H1 (cell line): ENCODE data around the gene NAV3. TPM values are rescaled to one million over a fixed set of nuclear protein-coding genes. Genes with fewer than 3 reads are reported as not detected.

Experiments
- CTCF ChIA-PET: fragments of 300-600 bp; sonication (Branson Sonifier 250); formaldehyde crosslinking; loops from one replicate; lab custom pipeline; 2021; ENCODE audit not compliant: partially characterized antibody; lab: Charles Lee
- POLR2A ChIA-PET: fragments of 300-600 bp; sonication (Branson Sonifier 250); formaldehyde crosslinking; loops from one replicate; lab custom pipeline; 2021; ENCODE audit warnings: inconsistent platforms; ENCODE audit not compliant: partially characterized antibody; lab: Charles Lee
- DNase-seq, 2 experiments: peaks; one replicate each; pipeline versions ENCODE4 v3.0.0 to v3.0.0-alpha.2; 2010 to 2022; ENCODE audit warnings: low spot score in 2 of 2, low read depth in 1 of 2, mixed read lengths in 1 of 2
- FAIRE-seq: peaks from 2 replicates; lab custom pipeline; 2011; peaks lifted over from hg19 to GRCh38; lab: Jason Lieb, UNC
- H2AFZ ChIP-seq: 2 replicates; pipeline ENCODE4 v1.8.1; 2012; ENCODE audit warnings: low read length, inconsistent platforms
- H2AK5ac ChIP-seq: 2 replicates; pipeline ENCODE4 v1.6.1; 2013; ENCODE audit warnings: low read depth, low read length
- H2BK120ac ChIP-seq: replicated peaks from 2 replicates; pipeline ENCODE3; 2013; ENCODE audit warnings: low read depth, low read length, inconsistent platforms
- H2BK12ac ChIP-seq: 2 replicates; pipeline ENCODE4 v1.6.1; 2013; ENCODE audit warnings: low read depth, low read length
- H2BK15ac ChIP-seq: 2 replicates; pipeline ENCODE4 v1.6.1; 2013; ENCODE audit warnings: low read length
- H2BK20ac ChIP-seq: 2 replicates; pipeline ENCODE4 v1.6.1; 2013; ENCODE audit warnings: low read length
- H2BK5ac ChIP-seq: 2 replicates; pipeline ENCODE4 v1.6.1; 2013; ENCODE audit warnings: low read depth, low read length
- H3K14ac ChIP-seq: 2 replicates; pipeline ENCODE4 v1.6.1; 2013; ENCODE audit warnings: inconsistent platforms; ENCODE audit not compliant: insufficient read length
- H3K18ac ChIP-seq: 2 replicates; pipeline ENCODE4 v1.6.1; 2013; ENCODE audit warnings: low read length; ENCODE audit errors: extremely low read depth
- H3K23ac ChIP-seq: 2 replicates; pipeline ENCODE4 v1.6.1; 2013; ENCODE audit warnings: inconsistent platforms; ENCODE audit not compliant: insufficient read length
- H3K23me2 ChIP-seq: 2 replicates; pipeline ENCODE4 v1.6.1; 2013; ENCODE audit warnings: low read depth, low read length
- H3K27ac ChIP-seq: 2 replicates; pipeline ENCODE4 v1.6.1; 2011; ENCODE audit warnings: low read depth, low read length, inconsistent platforms
- H3K27me3 ChIP-seq, 4 experiments: replicated peaks in 1 of 4; 1 replicate in 1 of 4; 2 replicates in 3 of 4; pipeline versions ENCODE4 v1.6.1 to v1.8.1; 2011 to 2013; ENCODE audit warnings: low read length in 3 of 4, mild to moderate bottlenecking in 3 of 4, inconsistent platforms in 2 of 4, mixed read lengths in 2 of 4, moderate library complexity in 1 of 4; ENCODE audit not compliant: control insufficient read depth in 3 of 4, insufficient read depth in 3 of 4; ENCODE audit errors: extremely low read depth in 1 of 4
- H3K36me3 ChIP-seq, 4 experiments: 2 replicates each; pipeline versions ENCODE4 v1.6.1 to v1.8.1; 2011 to 2013; ENCODE audit warnings: mild to moderate bottlenecking in 4 of 4, low read length in 3 of 4, moderate library complexity in 2 of 4, control low read depth in 1 of 4, inconsistent platforms in 1 of 4; ENCODE audit not compliant: insufficient read depth in 4 of 4, control insufficient read depth in 2 of 4
- H3K4ac ChIP-seq: replicated peaks from 2 replicates; pipeline ENCODE3; 2013; ENCODE audit warnings: low read length, low read depth, mixed read lengths, inconsistent platforms; ENCODE audit not compliant: insufficient read length
- H3K4me1 ChIP-seq, 4 experiments: replicated peaks in 1 of 4; 1 replicate in 1 of 4; 2 replicates in 3 of 4; pipeline versions ENCODE4 v1.6.1 to v1.8.1; 2011 to 2013; ENCODE audit warnings: low read length in 3 of 4, inconsistent platforms in 2 of 4, mixed read lengths in 1 of 4; ENCODE audit not compliant: insufficient read depth in 4 of 4, control insufficient read depth in 3 of 4
- H3K4me2 ChIP-seq, 2 experiments: 2 replicates each; pipeline versions ENCODE4 v1.6.1 to v1.8.1; 2011 to 2013; ENCODE audit warnings: low read depth in 2 of 2, low read length in 2 of 2, control low read depth in 1 of 2, inconsistent platforms in 1 of 2, mild to moderate bottlenecking in 1 of 2; ENCODE audit not compliant: insufficient read depth in 1 of 2
- H3K4me3 ChIP-seq, 4 experiments: fragments of 200-600, 300-600 bp in 1 of 4; sonication (generic), shearing (Covaris generic), sonication (Bioruptor Twin) in 1 of 4; 2 replicates each; pipeline versions ENCODE4 v1.5.1 to v1.8.1; 2011 to 2016; ENCODE audit warnings: low read length in 4 of 4, low read depth in 3 of 4, control low read depth in 2 of 4, inconsistent platforms in 2 of 4, mild to moderate bottlenecking in 2 of 4, mixed read lengths in 1 of 4, moderate library complexity in 1 of 4; ENCODE audit not compliant: insufficient read depth in 2 of 4; ENCODE audit errors: extremely low read depth in 1 of 4
- H3K56ac ChIP-seq: replicated peaks from 2 replicates; pipeline ENCODE3; 2013; ENCODE audit warnings: low read depth, mild to moderate bottlenecking, mixed read lengths, low read length, inconsistent platforms; ENCODE audit not compliant: insufficient read length
- H3K79me1 ChIP-seq: 2 replicates; pipeline ENCODE4 v1.6.1; 2013; ENCODE audit warnings: low read depth, low read length, control low read depth
- H3K79me2 ChIP-seq, 2 experiments: 2 replicates each; pipeline versions ENCODE4 v1.6.1 to v1.8.1; 2012 to 2013; ENCODE audit warnings: low read length in 2 of 2, mild to moderate bottlenecking in 2 of 2, inconsistent platforms in 1 of 2; ENCODE audit not compliant: insufficient read depth in 2 of 2, control insufficient read depth in 1 of 2
- H3K9ac ChIP-seq, 4 experiments: replicated peaks in 1 of 4; 1 replicate in 1 of 4; 2 replicates in 3 of 4; pipeline versions ENCODE4 v1.6.1 to v1.8.1; 2011 to 2013; ENCODE audit warnings: low read depth in 3 of 4, low read length in 3 of 4, control low read depth in 2 of 4, mild to moderate bottlenecking in 2 of 4, moderate library complexity in 2 of 4, inconsistent platforms in 1 of 4; ENCODE audit errors: extremely low read depth in 1 of 4
- H3K9me3 ChIP-seq, 2 experiments: 2 replicates each; pipeline versions ENCODE4 v1.6.1 to v1.8.1; 2012 to 2013; ENCODE audit warnings: mild to moderate bottlenecking in 2 of 2, moderate library complexity in 2 of 2, control low read depth in 1 of 2, inconsistent platforms in 1 of 2, low read depth in 1 of 2, low read length in 1 of 2, mixed read lengths in 1 of 2; ENCODE audit not compliant: insufficient read depth in 2 of 2
- H4K20me1 ChIP-seq, 2 experiments: replicated peaks in 1 of 2; 2 replicates each; pipeline versions ENCODE3 to v1.8.1; 2011 to 2013; ENCODE audit warnings: inconsistent platforms in 2 of 2, low read length in 2 of 2, mild to moderate bottlenecking in 1 of 2; ENCODE audit not compliant: insufficient read depth in 2 of 2, control insufficient read depth in 1 of 2
- H4K5ac ChIP-seq: 2 replicates; pipeline ENCODE4 v1.6.1; 2013; ENCODE audit warnings: low read length, low read depth, mixed read lengths, inconsistent platforms; ENCODE audit not compliant: insufficient read length
- H4K8ac ChIP-seq: 2 replicates; pipeline ENCODE4 v1.8.0; 2013; ENCODE audit warnings: mild to moderate bottlenecking, moderate library complexity, low read length, inconsistent platforms; ENCODE audit not compliant: insufficient read depth; ENCODE audit errors: extremely low read depth
- H4K91ac ChIP-seq: replicated peaks from 2 replicates; pipeline ENCODE3; 2013; ENCODE audit warnings: low read length, mixed read lengths, inconsistent platforms; ENCODE audit not compliant: insufficient read length
- BACH1 ChIP-seq: IDR thresholded peaks from 2 replicates; pipeline ENCODE4 v1.6.1; 2012; ENCODE audit warnings: low read length, improper control_type of control experiment
- EZH2 ChIP-seq: fragments of 200-600 bp; sonication (generic); IDR thresholded peaks from 2 replicates; pipeline ENCODE4 v1.7.1; 2012; ENCODE audit warnings: low read depth, mild to moderate bottlenecking, moderate library complexity, low read length, inconsistent platforms; ENCODE audit not compliant: severe bottlenecking
- FOSL1 ChIP-seq: IDR thresholded peaks from 2 replicates; pipeline ENCODE4 v1.6.1; 2011; ENCODE audit warnings: mild to moderate bottlenecking, low read depth, low read length, moderate library complexity; ENCODE audit not compliant: insufficient read depth
- GTF2F1 ChIP-seq: IDR thresholded peaks from 2 replicates; pipeline ENCODE4 v1.6.1; 2012; ENCODE audit warnings: low read depth, low read length, improper control_type of control experiment, borderline replicate concordance
- POLR2A ChIP-seq, 2 experiments: IDR thresholded peaks; 1 replicate in 1 of 2; 2 replicates in 1 of 2; pipeline ENCODE4 v1.6.1; 2011; ENCODE audit warnings: low read depth in 2 of 2, low read length in 2 of 2, mild to moderate bottlenecking in 2 of 2; ENCODE audit errors: control extremely low read depth in 1 of 2
- POLR2AphosphoS5 ChIP-seq: IDR thresholded peaks from 2 replicates; pipeline ENCODE4 v1.6.1; 2011; ENCODE audit warnings: low read depth, low read length
- POU5F1 ChIP-seq: IDR thresholded peaks from 2 replicates; pipeline ENCODE4 v1.6.1; 2011; ENCODE audit warnings: low read depth, mild to moderate bottlenecking, low read length, moderate library complexity
- RNF2 ChIP-seq: fragments of 200-900, 300-1000 bp; sonication (generic); IDR thresholded peaks from 2 replicates; pipeline ENCODE4 v1.7.1; 2016; ENCODE audit warnings: borderline replicate concordance, low read depth, mild to moderate bottlenecking, antibody characterized with exemption, low read length; ENCODE audit not compliant: poor library complexity, severe bottlenecking; ENCODE audit errors: missing control alignments
- WGBS, 2 experiments: shearing (Covaris generic) in 1 of 2; methylation state at CpG; one replicate each; pipeline versions ENCODE4 v1.1.6 to v1.1.7; 2013 to 2015; ENCODE audit warnings: low lambda C conversion rate in 2 of 2, mixed read lengths in 2 of 2, inconsistent platforms in 1 of 2, low coverage in 1 of 2, missing lambda C conversion rate in 1 of 2; ENCODE audit not compliant: insufficient replicate concordance in 2 of 2, insufficient coverage in 1 of 2, insufficient read length in 1 of 2; ENCODE audit errors: extremely low coverage in 1 of 2, missing lambda C conversion rate in 1 of 2; 5-methylcytosine and 5-hydroxymethylcytosine counted together
- polyA plus RNA-seq, 7 experiments: library from polyadenylated mRNA; depleted of rRNA in 3 of 7; stranded (reverse) in 5 of 7; unstranded in 2 of 7; fragments of >200 nt in 5 of 7; fragments of 200-250 nt in 2 of 7; gene quantifications; 1 replicate in 5 of 7; 2 replicates in 1 of 7; 4 replicates in 1 of 7; pipeline versions ENCODE4 v1.2.1 to v1.2.3, GENCODE V29; 2011 to 2013; ENCODE audit warnings: missing spikeins in 2 of 7, mixed read lengths in 2 of 7
- total RNA-seq: library from RNA; stranded (reverse); fragmentation: NEBNext Ultra II Directional; extraction: Animal tissue kit (Norgen Biotek cat#: 25700); gene quantifications from 2 replicates; pipeline ENCODE4 v1.2.1, GENCODE V29; 2021

NAV3 gene
- total and polyA plus RNA-seq, 2 of the 8 experiments (the other 6 are each of a cell fraction or from before 2014, with no cell fraction given) = 0.47 to 5.0 TPM

DNA sequence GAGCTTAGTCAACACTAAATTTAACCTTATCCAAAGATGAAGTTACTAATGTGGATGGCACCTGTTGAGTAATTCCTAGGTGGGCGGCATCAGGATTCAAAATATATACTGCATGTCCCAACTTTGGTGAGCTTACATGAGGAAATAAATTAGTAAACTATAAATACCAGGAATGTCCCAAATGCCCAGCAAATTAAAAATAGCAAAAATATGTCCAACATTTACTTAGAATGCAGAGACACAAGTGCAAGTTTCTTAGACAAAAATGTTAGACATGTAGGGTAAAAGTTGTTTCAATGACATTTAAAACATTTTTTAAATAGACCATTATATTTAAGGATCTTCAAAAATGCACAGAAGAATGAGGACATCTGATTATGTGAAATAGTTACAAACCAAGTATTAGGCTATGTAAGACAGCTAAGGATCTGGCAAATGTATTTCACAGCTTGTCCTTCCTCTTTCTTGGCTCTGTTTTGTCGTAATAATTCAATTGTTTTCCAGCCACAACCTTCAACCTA is 115.9 kb downstream of the NAV3 start:
- Histone ChIP-seq H3K56ac (no peak overlapping the region), H4K8ac (no peak overlapping the region), H3K14ac (no peak overlapping the region), H3K79me2 (no peaks in the 10 kb centered on the region), H3K4me1 (0 out of 7 replicates have a peak, but pooled peaks cover 0 to 2% (median 0%) of the 10 kb centered on the region in 4 experiments), H3K36me3 (no peaks in the 10 kb centered on the region), H3K18ac (no peak overlapping the region), H2BK5ac (no peak overlapping the region), H3K23me2 (no peaks in the 10 kb centered on the region), H4K20me1 (no peaks in the 10 kb centered on the region), H3K23ac (no peak overlapping the region), H3K27me3 (no peaks in the 10 kb centered on the region), H3K9me3 (no peaks in the 10 kb centered on the region), H3K4ac (no peak overlapping the region), H3K4me2 (no peak overlapping the region), H2AK5ac (no peak overlapping the region), H2BK15ac (no peak overlapping the region), H3K9ac (no peak overlapping the region), H3K79me1 (no peaks in the 10 kb centered on the region), H2BK20ac (no peak overlapping the region), H2BK12ac (no peak overlapping the region), H2BK120ac (no peak overlapping the region), H4K91ac (no peak overlapping the region), H2AFZ (no peak overlapping the region), H3K4me3 (no peak overlapping the region), H4K5ac (no peak overlapping the region), H3K27ac (no peak overlapping the region)
- TF ChIP-seq RNF2 = no peak
- no peak for TF ChIP-seq BACH1
- TF ChIP-seq EZH2 = no peak
- no peak for TF ChIP-seq FOSL1
- no peak for TF ChIP-seq GTF2F1
- TF ChIP-seq POLR2AphosphoS5 = no peak
- TF ChIP-seq POLR2A (IDR thresholded peaks at IDR 0.05; ENCODE audit: control extremely low read depth in 1 of 2, low read depth in 2 of 2, low read length in 2 of 2) = no peak
- TF ChIP-seq POU5F1 = no peak
- CTCF ChIA-PET = interaction anchor here (0.7 kb wide), 1 partner anchor 589 kb away, joined by 3 read pairs; no protein-coding TSS in a partner anchor
- FAIRE-seq (no peak), DNase-seq (no peak)
- 96% methylated on average over 2 of the region's 2 CpGs; no CpG with 5 or more reads in 1 of the 2 experiments for WGBS, 2 experiments
- POLR2A ChIA-PET = no interaction called here
